Measurements from ENCODE around the gene NOP9.

The NOP9 gene

GRCh38 chr14:24329073-24329663 lies 29.5 kb downstream of the NOP9 start:
- no peak for TF ChIP-seq SIN3A (IDR thresholded peaks at IDR 0.05; ENCODE audit: borderline replicate concordance, insufficient read depth, low read length)
- TF ChIP-seq POLR2AphosphoS5 (IDR thresholded peaks at IDR 0.05; ENCODE audit: low read depth, low read length): no peak
- TF ChIP-seq FOXP2 (optimal IDR thresholded peaks at IDR 0.05; ENCODE audit: borderline replicate concordance, extremely low read depth, extremely low read length, insufficient read depth): no peak
- no peak for TF ChIP-seq TAF1 (IDR thresholded peaks at IDR 0.05; ENCODE audit: borderline replicate concordance, insufficient read depth, low read length)
- no peak for TF ChIP-seq REST (IDR thresholded peaks at IDR 0.05; ENCODE audit: insufficient read depth in 1 of 2, low read depth in 2 of 2, low read length in 2 of 2)

GRCh38 chr14:24329736-24330135 lies 30.1 kb downstream of the NOP9 start:
- TF ChIP-seq POLR2AphosphoS5 (IDR thresholded peaks at IDR 0.05; ENCODE audit: low read depth, low read length): no peak
- no peak for TF ChIP-seq TAF1 (IDR thresholded peaks at IDR 0.05; ENCODE audit: borderline replicate concordance, insufficient read depth, low read length)
- no peak for TF ChIP-seq SIN3A (IDR thresholded peaks at IDR 0.05; ENCODE audit: borderline replicate concordance, insufficient read depth, low read length)
- no peak for TF ChIP-seq FOXP2 (optimal IDR thresholded peaks at IDR 0.05; ENCODE audit: borderline replicate concordance, extremely low read depth, extremely low read length, insufficient read depth)
- no peak for TF ChIP-seq REST (IDR thresholded peaks at IDR 0.05; ENCODE audit: insufficient read depth in 1 of 2, low read depth in 2 of 2, low read length in 2 of 2)

GRCh38 chr14:24330973-24331674 lies 31.5 kb downstream of the NOP9 start:
- TF ChIP-seq TAF1 (IDR thresholded peaks at IDR 0.05; ENCODE audit: borderline replicate concordance, insufficient read depth, low read length): no peak

GRCh38 chr14:24331731-24332267 lies 32.1 kb downstream of the NOP9 start:
- no peak for TF ChIP-seq FOXP2 (optimal IDR thresholded peaks at IDR 0.05; ENCODE audit: borderline replicate concordance, extremely low read depth, extremely low read length, insufficient read depth)
- no peak for TF ChIP-seq TAF1 (IDR thresholded peaks at IDR 0.05; ENCODE audit: borderline replicate concordance, insufficient read depth, low read length)
- no peak for TF ChIP-seq REST (IDR thresholded peaks at IDR 0.05; ENCODE audit: insufficient read depth in 1 of 2, low read depth in 2 of 2, low read length in 2 of 2)
- TF ChIP-seq POLR2AphosphoS5 (IDR thresholded peaks at IDR 0.05; ENCODE audit: low read depth, low read length): no peak
- no peak for TF ChIP-seq SIN3A (IDR thresholded peaks at IDR 0.05; ENCODE audit: borderline replicate concordance, insufficient read depth, low read length)

- no peak for TF ChIP-seq SIN3A (IDR thresholded peaks at IDR 0.05; ENCODE audit: borderline replicate concordance, insufficient read depth, low read length)
- TF ChIP-seq TAF1 (IDR thresholded peaks at IDR 0.05; ENCODE audit: borderline replicate concordance, insufficient read depth, low read length): no peak
- no peak for TF ChIP-seq POLR2AphosphoS5 (IDR thresholded peaks at IDR 0.05; ENCODE audit: low read depth, low read length)
- no peak for TF ChIP-seq FOXP2 (optimal IDR thresholded peaks at IDR 0.05; ENCODE audit: borderline replicate concordance, extremely low read depth, extremely low read length, insufficient read depth)
- no peak for TF ChIP-seq REST (IDR thresholded peaks at IDR 0.05; ENCODE audit: insufficient read depth in 1 of 2, low read depth in 2 of 2, low read length in 2 of 2)
Measured at GRCh38 chr14:24332268-24332993, 32.8 kb downstream of the NOP9 start.

All from PFSK-1 (cell line).